ENCODE data around the gene POLDIP3. TPM values are rescaled to one million over a fixed set of nuclear protein-coding genes. Genes with fewer than 3 reads are reported as not detected.

POLDIP3 gene
- total and polyA plus RNA-seq, 2 donors (not counting 3 experiments of a cell fraction or from before 2014, with no cell fraction given), result 29.3 to 60.4 TPM

DNA sequence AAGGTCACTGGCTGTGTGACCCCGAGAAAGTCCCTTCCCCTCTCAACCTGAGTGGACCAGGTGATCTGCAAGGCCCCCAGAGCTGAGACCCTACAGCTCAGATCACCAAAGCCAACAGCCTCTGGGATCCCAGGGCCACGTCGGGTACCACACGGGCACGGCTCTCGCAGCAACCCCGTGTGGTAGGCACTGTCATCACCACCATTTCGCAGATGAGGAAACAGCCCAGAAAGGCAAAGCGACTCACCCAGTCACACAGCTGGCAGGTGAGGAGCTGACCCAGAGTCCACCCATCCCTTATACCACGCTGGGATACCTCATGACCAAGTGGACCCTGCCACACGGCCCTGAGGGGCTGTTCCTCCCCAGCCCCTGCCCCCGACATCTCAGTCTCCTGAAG is 22.9 kb upstream of the POLDIP3 start:
- BruUV-seq (replicated peaks), result no TSS peak
- Histone ChIP-seq H3K9me1 (replicated peaks; ENCODE audit: control insufficient read depth, extremely low read depth, insufficient read depth, low read length) (no peaks in the 10 kb centered on the region), H3K27me3 (ENCODE audit: control insufficient read depth in 2 of 2, insufficient read depth in 2 of 2, low read length in 2 of 2) (no peaks in the 10 kb centered on the region), H3K4me1 (ENCODE audit: control insufficient read depth, extremely low read depth, insufficient read depth, low read length) (peaks cover 12% of the 10 kb centered on the region), H3K27ac (ENCODE audit: insufficient read depth, low read depth, low read length) (no peak overlapping the region), H2AFZ (ENCODE audit: low read depth, low read length) (no peak overlapping the region), H3K4me3 (replicated peaks in 1 of 3; ENCODE audit: insufficient read depth in 1 of 3, low read depth in 1 of 3, low read length in 3 of 3) (no peak overlapping the region), H3K4me2 (ENCODE audit: insufficient read depth, low read length) (no peak overlapping the region), H3K79me2 (ENCODE audit: control insufficient read depth, insufficient read depth, low read length) (peaks cover 23% of the 10 kb centered on the region), H3K36me3 (ENCODE audit: control insufficient read depth in 2 of 2, extremely low read depth in 1 of 2, insufficient read depth in 2 of 2, low read length in 2 of 2) (peaks cover 8% of the 10 kb centered on the region in 2 experiments), H3K9me3 (replicated peaks; ENCODE audit: control insufficient read depth, insufficient read depth, low read length) (no peaks in the 10 kb centered on the region), H3K9ac (replicated peaks; ENCODE audit: extremely low read depth, insufficient read depth, low read length) (no peak overlapping the region), H4K20me1 (replicated peaks; ENCODE audit: control insufficient read depth, extremely low read depth, insufficient read depth, low read length) (no peaks in the 10 kb centered on the region)
- ChIA-PET CTCF (interaction anchor here (0.9 kb wide), 1 partner anchor 16 kb away, joined by 4 read pairs; no protein-coding TSS in a partner anchor), POLR2A (no interaction called here)
- intact Hi-C loops (cut with micrococcal nuclease), result no loop called here
- dilution Hi-C loops (cut with MboI; ENCODE audit: extremely low pct_ligation_motif_present, low sequenced_read_pairs), result no loop called here
- TF ChIP-seq JUN (IDR thresholded peaks at IDR 0.05; ENCODE audit: borderline replicate concordance, insufficient read depth, insufficient read length, low read depth) (no peak), GATA2 (IDR thresholded peaks at IDR 0.05; ENCODE audit: insufficient read depth, insufficient read length, low read depth, low read length) (no peak), EZH2 (IDR thresholded peaks at IDR 0.05; ENCODE audit: borderline replicate concordance, low read depth, low read length, severe bottlenecking) (no peak), FOS (IDR thresholded peaks at IDR 0.05; ENCODE audit: borderline replicate concordance, insufficient read depth, low read length) (no peak), MYC (IDR thresholded peaks at IDR 0.05; ENCODE audit: low read depth, low read length) (no peak), POLR2A (IDR thresholded peaks at IDR 0.05; ENCODE audit: low read depth, low read length) (no peak), POLR2AphosphoS5 (IDR thresholded peaks at IDR 0.05; ENCODE audit: insufficient read depth, low read depth, low read length) (no peak)
- TF ChIP-seq, protein P1, sequence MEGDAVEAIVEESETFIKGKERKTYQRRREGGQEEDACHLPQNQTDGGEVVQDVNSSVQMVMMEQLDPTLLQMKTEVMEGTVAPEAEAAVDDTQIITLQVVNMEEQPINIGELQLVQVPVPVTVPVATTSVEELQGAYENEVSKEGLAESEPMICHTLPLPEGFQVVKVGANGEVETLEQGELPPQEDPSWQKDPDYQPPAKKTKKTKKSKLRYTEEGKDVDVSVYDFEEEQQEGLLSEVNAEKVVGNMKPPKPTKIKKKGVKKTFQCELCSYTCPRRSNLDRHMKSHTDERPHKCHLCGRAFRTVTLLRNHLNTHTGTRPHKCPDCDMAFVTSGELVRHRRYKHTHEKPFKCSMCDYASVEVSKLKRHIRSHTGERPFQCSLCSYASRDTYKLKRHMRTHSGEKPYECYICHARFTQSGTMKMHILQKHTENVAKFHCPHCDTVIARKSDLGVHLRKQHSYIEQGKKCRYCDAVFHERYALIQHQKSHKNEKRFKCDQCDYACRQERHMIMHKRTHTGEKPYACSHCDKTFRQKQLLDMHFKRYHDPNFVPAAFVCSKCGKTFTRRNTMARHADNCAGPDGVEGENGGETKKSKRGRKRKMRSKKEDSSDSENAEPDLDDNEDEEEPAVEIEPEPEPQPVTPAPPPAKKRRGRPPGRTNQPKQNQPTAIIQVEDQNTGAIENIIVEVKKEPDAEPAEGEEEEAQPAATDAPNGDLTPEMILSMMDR (IDR thresholded peaks at IDR 0.05; ENCODE audit: extremely low read depth in 1 of 2, insufficient read depth in 1 of 2, low read depth in 1 of 2, low read length in 2 of 2), result no peak
- TF ChIP-seq, protein P2, sequence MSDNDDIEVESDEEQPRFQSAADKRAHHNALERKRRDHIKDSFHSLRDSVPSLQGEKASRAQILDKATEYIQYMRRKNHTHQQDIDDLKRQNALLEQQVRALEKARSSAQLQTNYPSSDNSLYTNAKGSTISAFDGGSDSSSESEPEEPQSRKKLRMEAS (IDR thresholded peaks at IDR 0.05; ENCODE audit: insufficient read depth, insufficient read length), result no peak
- FAIRE-seq (no peak), DNase-seq (ENCODE audit: low read depth, low spot score) (no peak)
